Aorta (tissue), 5 donors: ENCODE results near the gene MYPOP. TPM values are rescaled to one million over a fixed set of nuclear protein-coding genes. Genes with fewer than 3 reads are reported as not detected.

Experiments
- ATAC-seq: fragments of 200-7000 bp; cut with Tn5 transposase; one replicate; pipeline ENCODE4 v1.9.1; 2022; ENCODE audit warnings: moderate library complexity; ENCODE audit not compliant: low FRiP score
- DNase-seq, 2 donors: peaks; one replicate each; pipeline ENCODE4 v3.0.0-alpha.2; 2020
- H3K27ac ChIP-seq, 2 donors: one replicate each; pipeline ENCODE4 v1.5.1; 2013; ENCODE audit warnings: low read length in 2 of 2, mild to moderate bottlenecking in 2 of 2, moderate library complexity in 2 of 2, control low read depth in 1 of 2, inconsistent platforms in 1 of 2, low read depth in 1 of 2
- H3K27me3 ChIP-seq, 2 donors: one replicate each; pipeline ENCODE4 v1.6.1; 2013; ENCODE audit warnings: control low read depth in 1 of 2, low read length in 1 of 2, mild to moderate bottlenecking in 1 of 2, moderate library complexity in 1 of 2; ENCODE audit not compliant: insufficient read depth in 2 of 2, control insufficient read depth in 1 of 2
- H3K36me3 ChIP-seq, 2 donors: one replicate each; pipeline ENCODE4 v1.6.1; 2013; ENCODE audit warnings: control low read depth in 1 of 2, low read length in 1 of 2, mild to moderate bottlenecking in 1 of 2; ENCODE audit not compliant: insufficient read depth in 2 of 2, control insufficient read depth in 1 of 2
- H3K4me1 ChIP-seq, 2 donors: one replicate each; pipeline ENCODE4 v1.6.1; 2013; ENCODE audit warnings: low read length in 2 of 2, control low read depth in 1 of 2, mild to moderate bottlenecking in 1 of 2, moderate library complexity in 1 of 2; ENCODE audit not compliant: insufficient read depth in 2 of 2, control insufficient read depth in 1 of 2
- H3K4me3 ChIP-seq, 2 donors: one replicate each; pipeline ENCODE4 v1.5.1; 2013; ENCODE audit warnings: low read length in 2 of 2, control low read depth in 1 of 2, mild to moderate bottlenecking in 1 of 2
- H3K9me3 ChIP-seq: one replicate; pipeline ENCODE4 v1.6.1; 2013; ENCODE audit warnings: mild to moderate bottlenecking, low read length; ENCODE audit not compliant: control insufficient read depth
- WGBS, 2 donors: extraction: QIAGEN DNeasy Blood & Tissue Kit; methylation state at CpG; one replicate each; pipeline ENCODE4 v1.1.7; 2013; 5-methylcytosine and 5-hydroxymethylcytosine counted together
- intact Hi-C, 2 donors: fragments of 100-400 bp; cut with DNase I; formaldehyde crosslinking; loops; one replicate each; pipeline versions ENCODE4 v1.14.2 to v1.15.0; 2022
- polyA plus RNA-seq, 2 donors: library from polyadenylated mRNA; stranded (reverse); fragments of 200-250 nt; gene quantifications; one replicate each; pipeline ENCODE4 v1.2.3, GENCODE V29; 2013
- total RNA-seq, 2 donors: library from RNA; stranded (reverse); fragmentation: NEBNext Ultra II Directional; extraction: Animal tissue kit (Norgen Biotek cat#: 25700); gene quantifications; one replicate each; pipeline ENCODE4 v1.2.1, GENCODE V29; 2021
- donor health status: healthy with polysubstance abuse.
- donor health status: Bipolar disorder and iron deficiency.
- donor health status: DM: no; HTN: no; CAD: no.
- donor health status: DM: no; HTN: no; CAD: no.
- donor health status: DM: yes; HTN: yes; CAD: no.

Gene MYPOP
- total and polyA plus RNA-seq, 4 donors: 4.9 to 8.3 (median 6.5) TPM

DNA sequence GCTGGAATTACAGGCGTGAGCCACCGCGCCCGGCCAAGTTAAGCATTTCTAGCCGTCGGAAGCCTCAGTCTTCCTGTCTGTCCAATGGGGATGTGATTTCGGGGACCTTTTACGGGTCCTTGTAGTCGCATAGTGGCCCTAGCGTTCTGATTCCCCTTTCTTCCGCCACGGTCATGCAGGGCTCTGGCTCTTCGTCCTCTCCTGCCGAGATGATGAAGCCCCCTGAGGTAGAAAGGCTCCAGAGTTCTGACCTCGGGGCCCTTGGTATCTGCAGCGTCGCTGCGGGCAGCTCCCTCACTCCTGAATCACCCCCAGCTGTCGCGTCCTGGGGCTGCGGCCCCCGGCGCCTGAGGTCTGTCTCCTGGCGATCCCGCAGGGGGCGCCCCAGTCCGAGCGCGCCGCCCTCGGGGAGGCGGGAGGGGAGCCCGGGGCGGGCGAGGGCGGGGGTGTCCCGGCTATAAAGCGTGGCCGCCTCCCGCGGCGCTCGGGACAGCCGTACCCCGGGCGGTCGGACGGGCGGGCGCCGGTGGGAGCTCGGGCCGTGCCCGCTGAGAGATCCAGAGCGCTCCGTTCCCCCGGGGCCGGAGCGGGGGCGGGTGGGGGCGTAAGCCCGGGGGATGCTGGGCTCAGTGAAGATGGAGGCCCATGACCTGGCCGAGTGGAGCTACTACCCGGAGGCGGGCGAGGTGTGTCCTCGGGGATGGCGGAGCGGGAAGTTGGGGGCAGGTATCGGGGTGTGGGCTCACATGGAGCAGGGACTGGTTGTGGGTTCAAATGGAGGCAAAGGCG, 38.4 kb downstream of the MYPOP start, which contains the start of gene FOXA3:
TSS of gene FOXA3 (plus strand) at position 487 of the 789 bp plus-strand sequence. CDS start at position 618, 131 bp downstream.
- intact Hi-C loops: loop anchor here in 1 of 2 donors (2.0 kb wide), 1 partner anchor 67 kb away; no protein-coding TSS in a partner anchor
- H3K27me3 ChIP-seq: no peaks in the 10 kb centered on the region
- no peaks in the 10 kb centered on the region for H3K9me3 ChIP-seq
- H3K4me3 ChIP-seq: no peak within 1 kb of the TSS
- WGBS, 2 donors: 2% methylated on average over 58 to 71 of the region's 71 CpGs
- H3K4me1 ChIP-seq: no peaks in the 10 kb centered on the region
- ATAC-seq (peak; percentile 55), DNase-seq (peak in 1 of 2 donors; percentile 84)
- no peak within 1 kb of the TSS for H3K27ac ChIP-seq
- H3K36me3 ChIP-seq: no peaks in the 10 kb centered on the region

GRCh38 chr19:45863335-45863839, 39.0 kb downstream of the MYPOP start:
- no peaks in the 10 kb centered on the region for H3K9me3 ChIP-seq
- WGBS, 2 donors: 2 to 3% methylated on average over 22 of the region's 22 CpGs
- H3K36me3 ChIP-seq: no peaks in the 10 kb centered on the region
- no peak overlapping the region for H3K4me3 ChIP-seq
- H3K4me1 ChIP-seq: no peaks in the 10 kb centered on the region
- ATAC-seq (no peak), DNase-seq (no peak)
- H3K27ac ChIP-seq: no peak overlapping the region
- intact Hi-C loops: no loop called here
- no peaks in the 10 kb centered on the region for H3K27me3 ChIP-seq

GRCh38 chr19:45862564-45863334, 39.7 kb downstream of the MYPOP start, which contains the start of gene SYMPK:
Gene SYMPK, minus strand, starts transcription at chr19:45863147. Its CDS starts 8,652 bp downstream, at chr19:45854495.
- ATAC-seq: peak; percentile 99
- no peaks in the 10 kb centered on the region for H3K4me1 ChIP-seq
- peak within 1 kb of the TSS; percentile 59 to 81 for H3K4me3 ChIP-seq
- no peaks in the 10 kb centered on the region for H3K9me3 ChIP-seq
- peak; percentile 99 to 100 for DNase-seq
- H3K27me3 ChIP-seq: no peaks in the 10 kb centered on the region
- H3K36me3 ChIP-seq: no peaks in the 10 kb centered on the region
- H3K27ac ChIP-seq: peak within 1 kb of the TSS in 1 of 2 donors; percentile 93
- WGBS, 2 donors: 0% methylated on average over 65 of the region's 65 CpGs
- intact Hi-C loops: no loop called here

GRCh38 chr19:45862271-45862563, 40.2 kb downstream of the MYPOP start:
- WGBS, 2 donors: 0 to 1% methylated on average over 11 of the region's 11 CpGs
- Histone ChIP-seq H3K4me1 (no peaks in the 10 kb centered on the region), H3K27ac (peak overlapping the region in 1 of 2 donors; percentile 93), H3K9me3 (no peaks in the 10 kb centered on the region), H3K4me3 (peak overlapping the region; percentile 59 to 81), H3K27me3 (no peaks in the 10 kb centered on the region), H3K36me3 (no peaks in the 10 kb centered on the region)
- intact Hi-C loops: no loop called here
- ATAC-seq (no peak), DNase-seq (no peak)

DNA sequence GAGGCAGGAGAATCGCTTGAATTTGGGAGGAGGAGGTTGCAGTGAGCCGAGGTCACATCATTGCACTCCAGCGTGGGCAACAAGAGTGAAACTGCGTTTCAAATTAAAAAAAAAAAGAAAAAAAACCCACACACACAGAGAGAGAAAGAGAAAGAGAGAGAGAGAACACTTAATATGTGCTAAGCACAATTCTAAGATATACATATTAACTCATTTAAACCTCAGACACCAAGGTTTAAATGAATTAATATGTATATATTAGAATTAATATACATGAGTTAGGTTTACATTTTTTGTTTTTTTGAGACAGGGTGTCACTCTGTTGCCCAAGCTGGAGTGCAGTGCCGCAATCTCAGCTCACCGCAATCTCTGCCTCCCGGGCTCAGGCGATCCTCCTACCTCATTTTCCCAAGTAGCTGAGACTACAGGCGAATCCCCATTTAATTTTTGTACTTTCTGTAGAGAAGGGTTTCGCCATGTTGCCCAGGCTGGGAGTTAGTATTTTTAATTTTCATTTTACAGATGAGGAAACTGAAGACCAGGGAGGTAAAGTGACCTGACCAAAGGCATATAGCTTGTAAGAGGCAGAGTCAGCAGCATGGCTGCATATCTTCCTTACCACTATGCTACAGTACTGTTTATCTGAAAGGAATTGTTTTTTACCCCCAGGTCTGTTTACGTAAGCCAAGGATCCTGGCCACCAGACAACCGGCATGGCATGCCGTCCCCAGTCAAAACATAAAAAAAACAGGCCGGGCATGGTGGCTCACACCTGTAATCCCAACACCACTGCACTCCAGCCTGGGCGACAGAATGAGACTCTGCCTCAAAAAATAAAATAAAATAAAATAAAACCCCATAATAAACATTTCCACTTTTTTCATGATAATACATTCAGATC, 41.8 kb downstream of the MYPOP start:
- no peaks in the 10 kb centered on the region for H3K27me3 ChIP-seq
- intact Hi-C loops: no loop called here
- no peak overlapping the region for H3K4me3 ChIP-seq
- no peak for ATAC-seq
- H3K36me3 ChIP-seq: no peaks in the 10 kb centered on the region
- no peaks in the 10 kb centered on the region for H3K4me1 ChIP-seq
- WGBS, 2 donors: 81 to 87% methylated on average over 15 of the region's 15 CpGs
- DNase-seq: no peak
- H3K9me3 ChIP-seq: no peaks in the 10 kb centered on the region
- no peak overlapping the region for H3K27ac ChIP-seq

GRCh38 chr19:45854167-45854778, 48.1 kb downstream of the MYPOP start:
- no peaks in the 10 kb centered on the region for H3K4me1 ChIP-seq
- peaks cover 2 to 8% of the 10 kb centered on the region in 2 donors for H3K36me3 ChIP-seq
- H3K27me3 ChIP-seq: no peaks in the 10 kb centered on the region
- no peak overlapping the region for H3K4me3 ChIP-seq
- intact Hi-C loops: loop anchor here in 1 of 2 donors (5.0 kb wide), 1 partner anchor 42 kb away; no protein-coding TSS in a partner anchor
- WGBS, 2 donors: 87 to 95% methylated on average over 16 of the region's 16 CpGs
- ATAC-seq: peak; percentile 47
- H3K9me3 ChIP-seq: no peaks in the 10 kb centered on the region
- no peak for DNase-seq
- no peak overlapping the region for H3K27ac ChIP-seq

DNA sequence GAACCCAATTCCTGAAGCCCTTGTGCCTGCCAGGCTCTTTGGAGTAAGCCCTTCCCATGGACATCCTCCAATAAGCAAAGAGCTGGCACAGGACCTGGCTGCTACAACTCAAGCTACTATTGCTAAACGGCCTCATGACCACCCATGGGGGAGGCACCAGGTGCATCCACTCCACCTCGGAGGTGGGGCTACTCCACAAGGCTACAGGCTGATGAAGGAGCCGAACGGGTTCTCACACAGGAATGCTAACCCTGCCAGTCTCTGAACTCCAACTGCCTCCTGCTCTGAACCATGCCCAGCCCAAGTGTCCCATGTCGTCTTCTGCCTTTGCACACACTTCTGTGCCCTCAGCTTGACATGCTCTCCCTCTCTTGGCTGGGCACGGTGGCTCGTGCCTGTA, 49.4 kb downstream of the MYPOP start:
- H3K9me3 ChIP-seq: no peaks in the 10 kb centered on the region
- WGBS, 2 donors: 73 to 79% methylated on average over 7 of the region's 7 CpGs
- no peaks in the 10 kb centered on the region for H3K4me1 ChIP-seq
- no peaks in the 10 kb centered on the region for H3K27me3 ChIP-seq
- H3K4me3 ChIP-seq: no peak overlapping the region
- DNase-seq (no peak), ATAC-seq (no peak)
- no peak overlapping the region for H3K27ac ChIP-seq
- intact Hi-C loops: loop anchor here in 1 of 2 donors (5.0 kb wide), 1 partner anchor 41 kb away; no protein-coding TSS in a partner anchor
- H3K36me3 ChIP-seq: peaks cover 2 to 11% of the 10 kb centered on the region in 2 donors
